Activated naive CD8-positive, alpha-beta T cell treated with anti-CD3 and anti-CD28 coated beads, Interleukin-2, amount 10 ng/mL, durations not matched to agents 7 days and 5 days (primary cell): ENCODE measurements around the gene DLEU7. TPM values are rescaled to one million over a fixed set of nuclear protein-coding genes. Genes with fewer than 3 reads are reported as not detected.
A peak's percentile ranks its signal among the peaks of the same experiment; 100 is the strongest.

Experiments
- ATAC-seq: fragments of 150-1000 bp; cut with Tn5 transposase; one replicate; pipeline ENCODE4 v1.10.0; 2021; ENCODE audit warnings: low read depth, moderate library complexity
- POLR2A ChIA-PET: fragments of 350-600 bp; sonication (Branson Sonifier 250); formaldehyde crosslinking; loops from one replicate; lab custom pipeline; 2021; ENCODE audit warnings: antibody characterized with exemption; lab: Charles Lee
- DNase-seq: peaks from one replicate; pipeline ENCODE4 v3.0.0; 2021
- H3K27ac Mint-ChIP-seq: one replicate; pipeline ENCODE4 v1.8.0; 2022; ENCODE audit warnings: mild to moderate bottlenecking, mixed read lengths
- H3K27me3 Mint-ChIP-seq: one replicate; pipeline ENCODE4 v1.8.0; 2022; ENCODE audit warnings: mild to moderate bottlenecking, moderate library complexity, mixed read lengths
- H3K36me3 Mint-ChIP-seq: one replicate; pipeline ENCODE4 v1.8.0; 2021; ENCODE audit warnings: mild to moderate bottlenecking, mixed read lengths
- H3K4me1 Mint-ChIP-seq: one replicate; pipeline ENCODE4 v1.8.0; 2021; ENCODE audit warnings: mixed read lengths
- H3K4me3 Mint-ChIP-seq: one replicate; pipeline ENCODE4 v1.8.0; 2022; ENCODE audit warnings: mild to moderate bottlenecking, moderate library complexity, mixed read lengths
- H3K9me3 Mint-ChIP-seq: one replicate; pipeline ENCODE4 v1.8.0; 2021; ENCODE audit warnings: mixed read lengths
- total RNA-seq, 2 experiments: library from RNA; stranded (reverse); gene quantifications; one replicate each; pipeline ENCODE4 v1.2.3, GENCODE V29; 2021

DLEU7 gene
- total RNA-seq, 2 experiments from 2014 or later, result not detected

- ATAC-seq (no peak), DNase-seq (no peak)
- Mint-ChIP-seq H3K4me1 (no peaks in the 10 kb centered on the region), H3K27me3 (peaks cover 12% of the 10 kb centered on the region), H3K36me3 (peaks cover 1% of the 10 kb centered on the region), H3K27ac (no peak overlapping the region), H3K9me3 (peaks cover 2% of the 10 kb centered on the region), H3K4me3 (no peak overlapping the region)
- POLR2A ChIA-PET, result no interaction called here
These were observed 23.5 kb upstream of the DLEU7 start for GRCh38 chr13:50866817-50867636.

- H3K36me3 Mint-ChIP-seq, result peaks cover 1% of the 10 kb centered on the region
- H3K4me1 Mint-ChIP-seq, result no peaks in the 10 kb centered on the region
- no peak for ATAC-seq
- H3K27ac Mint-ChIP-seq, result no peak overlapping the region
- DNase-seq, result no peak
- POLR2A ChIA-PET, result no interaction called here
- no peak overlapping the region for H3K4me3 Mint-ChIP-seq
- H3K9me3 Mint-ChIP-seq, result peaks cover 4% of the 10 kb centered on the region
- H3K27me3 Mint-ChIP-seq, result peaks cover 9% of the 10 kb centered on the region
These were observed 21.0 kb upstream of the DLEU7 start for GRCh38 chr13:50864492-50864891.

- peaks cover 17% of the 10 kb centered on the region for H3K27me3 Mint-ChIP-seq
- ATAC-seq (no peak), DNase-seq (no peak)
- H3K36me3 Mint-ChIP-seq, result peaks cover 16% of the 10 kb centered on the region
- H3K27ac Mint-ChIP-seq, result no peak overlapping the region
- peaks cover 16% of the 10 kb centered on the region for H3K9me3 Mint-ChIP-seq
- no peak overlapping the region for H3K4me3 Mint-ChIP-seq
- no peaks in the 10 kb centered on the region for H3K4me1 Mint-ChIP-seq
- POLR2A ChIA-PET, result no interaction called here
These were observed 12.2 kb upstream of the DLEU7 start for GRCh38 chr13:50855681-50856080.

GRCh38 chr13:50850445-50850844 is 7.0 kb upstream of the DLEU7 start:
- POLR2A ChIA-PET, result no interaction called here
- no peak overlapping the region for H3K27ac Mint-ChIP-seq
- ATAC-seq (no peak), DNase-seq (no peak)
- peaks cover 14% of the 10 kb centered on the region for H3K4me1 Mint-ChIP-seq
- no peak overlapping the region for H3K4me3 Mint-ChIP-seq
- H3K9me3 Mint-ChIP-seq, result no peaks in the 10 kb centered on the region
- H3K36me3 Mint-ChIP-seq, result peaks cover 3% of the 10 kb centered on the region
- peaks cover 13% of the 10 kb centered on the region for H3K27me3 Mint-ChIP-seq

- H3K9me3 Mint-ChIP-seq, result peaks cover 2% of the 10 kb centered on the region
- DNase-seq (no peak), ATAC-seq (no peak)
- peaks cover 13% of the 10 kb centered on the region for H3K27me3 Mint-ChIP-seq
- POLR2A ChIA-PET, result interaction anchor here (1.0 to 1.7 kb wide), 3 partner anchors 45 to 65 kb away, joined by 3 to 7 read pairs (median 3); partner anchors contain the start of gene RNASEH2B
- H3K4me3 Mint-ChIP-seq, result no peak overlapping the region
- peaks cover 3% of the 10 kb centered on the region for H3K36me3 Mint-ChIP-seq
- H3K4me1 Mint-ChIP-seq, result peaks cover 16% of the 10 kb centered on the region
- H3K27ac Mint-ChIP-seq, result no peak overlapping the region
These were observed 4.0 kb upstream of the DLEU7 start for GRCh38 chr13:50847501-50847900.

- Mint-ChIP-seq H3K4me3 (no peak overlapping the region), H3K4me1 (peaks cover 16% of the 10 kb centered on the region), H3K36me3 (peaks cover 3% of the 10 kb centered on the region), H3K27ac (no peak overlapping the region), H3K27me3 (peaks cover 13% of the 10 kb centered on the region), H3K9me3 (peaks cover 2% of the 10 kb centered on the region)
- ATAC-seq (peak; percentile 67), DNase-seq (no peak)
- POLR2A ChIA-PET, result interaction anchor here (1.0 to 1.7 kb wide), 3 partner anchors 46 to 65 kb away, joined by 3 to 7 read pairs (median 3); partner anchors contain the start of gene RNASEH2B
These were observed 3.5 kb upstream of the DLEU7 start for GRCh38 chr13:50846861-50847475.

- Mint-ChIP-seq H3K9me3 (peaks cover 2% of the 10 kb centered on the region), H3K4me3 (no peak overlapping the region), H3K27me3 (peaks cover 6% of the 10 kb centered on the region), H3K36me3 (peaks cover 3% of the 10 kb centered on the region), H3K4me1 (peaks cover 16% of the 10 kb centered on the region), H3K27ac (no peak overlapping the region)
- DNase-seq (no peak), ATAC-seq (no peak)
- POLR2A ChIA-PET, result no interaction called here
These were observed 1.7 kb upstream of the DLEU7 start for GRCh38 chr13:50845211-50845610.

GRCh38 chr13:50844084-50844875 is 788 bp upstream of the DLEU7 start:
- Mint-ChIP-seq H3K4me1 (peaks cover 16% of the 10 kb centered on the region), H3K9me3 (peaks cover 2% of the 10 kb centered on the region), H3K27me3 (peaks cover 4% of the 10 kb centered on the region), H3K36me3 (peaks cover 3% of the 10 kb centered on the region), H3K4me3 (no peak overlapping the region), H3K27ac (no peak overlapping the region)
- POLR2A ChIA-PET, result no interaction called here
- no peak for DNase-seq
- ATAC-seq, result no peak

GRCh38 chr13:50842990-50843256 is 569 bp downstream of the DLEU7 start:
- Mint-ChIP-seq H3K9me3 (peaks cover 2% of the 10 kb centered on the region), H3K27me3 (peaks cover 4% of the 10 kb centered on the region), H3K4me1 (peaks cover 16% of the 10 kb centered on the region), H3K4me3 (no peak overlapping the region), H3K27ac (no peak overlapping the region), H3K36me3 (peaks cover under 1% of the 10 kb centered on the region)
- POLR2A ChIA-PET, result interaction anchor here (0.9 kb wide), 1 partner anchor 69 kb away, joined by 4 read pairs; no protein-coding TSS in a partner anchor
- DNase-seq (no peak), ATAC-seq (no peak)

- POLR2A ChIA-PET, result interaction anchor here (0.9 kb wide), 1 partner anchor 69 kb away, joined by 4 read pairs; no protein-coding TSS in a partner anchor
- ATAC-seq, result no peak
These were observed 1.1 kb downstream of the DLEU7 start for GRCh38 chr13:50842251-50842989.

GRCh38 chr13:50841786-50842185 is 1.7 kb downstream of the DLEU7 start:
- no peak overlapping the region for H3K4me3 Mint-ChIP-seq

More at GRCh38 chr13:50842251-50842989, 1.1 kb downstream of the DLEU7 start:
- H3K9me3 Mint-ChIP-seq, result peaks cover 2% of the 10 kb centered on the region
- H3K36me3 Mint-ChIP-seq, result no peaks in the 10 kb centered on the region
- peaks cover 16% of the 10 kb centered on the region for H3K4me1 Mint-ChIP-seq
- DNase-seq, result no peak
- peaks cover 7% of the 10 kb centered on the region for H3K27me3 Mint-ChIP-seq
- peak overlapping the region; percentile 0 for H3K4me3 Mint-ChIP-seq
- no peak overlapping the region for H3K27ac Mint-ChIP-seq

GRCh38 chr13:50840284-50840683 is 3.2 kb downstream of the DLEU7 start:
- Mint-ChIP-seq H3K36me3 (no peaks in the 10 kb centered on the region), H3K27ac (no peak overlapping the region), H3K4me1 (peaks cover 1% of the 10 kb centered on the region), H3K27me3 (peaks cover 14% of the 10 kb centered on the region), H3K4me3 (no peak overlapping the region), H3K9me3 (peaks cover 2% of the 10 kb centered on the region)
- POLR2A ChIA-PET, result no interaction called here
- DNase-seq (no peak), ATAC-seq (no peak)

More at GRCh38 chr13:50841786-50842185, 1.7 kb downstream of the DLEU7 start:
- H3K4me1 Mint-ChIP-seq, result peaks cover 11% of the 10 kb centered on the region
- ATAC-seq, result no peak
- POLR2A ChIA-PET, result no interaction called here
- H3K27me3 Mint-ChIP-seq, result peaks cover 7% of the 10 kb centered on the region
- peaks cover 2% of the 10 kb centered on the region for H3K9me3 Mint-ChIP-seq
- DNase-seq, result no peak
- no peak overlapping the region for H3K27ac Mint-ChIP-seq
- H3K36me3 Mint-ChIP-seq, result no peaks in the 10 kb centered on the region

GRCh38 chr13:50839828-50840227 is 3.7 kb downstream of the DLEU7 start:
- Mint-ChIP-seq H3K27ac (no peak overlapping the region), H3K4me3 (no peak overlapping the region), H3K27me3 (peaks cover 14% of the 10 kb centered on the region), H3K9me3 (peaks cover 2% of the 10 kb centered on the region), H3K4me1 (peaks cover 1% of the 10 kb centered on the region), H3K36me3 (no peaks in the 10 kb centered on the region)
- ATAC-seq, result no peak
- no peak for DNase-seq
- POLR2A ChIA-PET, result no interaction called here
